Measurements from ENCODE around the gene TBX1. TPM values are rescaled to one million over a fixed set of nuclear protein-coding genes. Genes with fewer than 3 reads are reported as not detected.
A peak's percentile ranks its signal among the peaks of the same experiment; 100 is the strongest.

Gene TBX1
- total and polyA plus RNA-seq, 8 donors, result 4.4 to 12.2 (median 10.1) TPM

GRCh38 chr22:19730655-19731360 lies 29.8 kb upstream of the TBX1 start:
- DNase-seq, result peak; percentile 76 to 95 (median 85)
- peak; percentile 96 for ATAC-seq
- Histone ChIP-seq H3K4me3 (peak overlapping the region; percentile 15 to 31), H3K4me1 (no peaks in the 10 kb centered on the region), H3K27ac (no peak overlapping the region), H3K36me3 (no peaks in the 10 kb centered on the region), H3K9me3 (no peaks in the 10 kb centered on the region), H3K27me3 (peaks cover 0 to 8% of the 10 kb centered on the region in 2 donors)
- peak; percentile 88 to 98 for TF ChIP-seq CTCF (IDR thresholded peaks at IDR 0.05)
- intact Hi-C loops (cut with DNase I), result loop anchor here in 1 of 2 donors (5.0 kb wide), 1 partner anchor 181 kb away; no protein-coding TSS in a partner anchor

GRCh38 chr22:19731361-19732135 lies 29.0 kb upstream of the TBX1 start:
- Histone ChIP-seq H3K27me3 (peaks cover 0 to 13% of the 10 kb centered on the region in 2 donors), H3K9me3 (no peaks in the 10 kb centered on the region), H3K4me3 (no peak overlapping the region), H3K27ac (no peak overlapping the region), H3K36me3 (no peaks in the 10 kb centered on the region), H3K4me1 (no peaks in the 10 kb centered on the region)
- no peak for TF ChIP-seq CTCF (IDR thresholded peaks at IDR 0.05)
- intact Hi-C loops (cut with DNase I), result loop anchor here in 1 of 2 donors (5.0 kb wide), 1 partner anchor 181 kb away; no protein-coding TSS in a partner anchor
- DNase-seq, result no peak
- no peak for ATAC-seq

GRCh38 chr22:19732403-19733113 lies 28.0 kb upstream of the TBX1 start:
- intact Hi-C loops (cut with DNase I), result loop anchor here in 1 of 2 donors (5.0 kb wide), 1 partner anchor 180 kb away; no protein-coding TSS in a partner anchor
- Histone ChIP-seq H3K9me3 (no peaks in the 10 kb centered on the region), H3K4me3 (no peak overlapping the region), H3K27ac (no peak overlapping the region), H3K36me3 (no peaks in the 10 kb centered on the region), H3K27me3 (peaks cover 0 to 16% of the 10 kb centered on the region in 2 donors), H3K4me1 (no peaks in the 10 kb centered on the region)
- DNase-seq (no peak), ATAC-seq (no peak)
- TF ChIP-seq CTCF (IDR thresholded peaks at IDR 0.05), result no peak

- intact Hi-C loops (cut with DNase I), result loop anchor here in 1 of 2 donors (5.0 kb wide), 1 partner anchor 179 kb away; no protein-coding TSS in a partner anchor
Measured at GRCh38 chr22:19733755-19734154, 26.8 kb upstream of the TBX1 start.

More at GRCh38 chr22:19733755-19734154, 26.8 kb upstream of the TBX1 start:
- no peak for TF ChIP-seq CTCF (IDR thresholded peaks at IDR 0.05)
- ATAC-seq (no peak), DNase-seq (no peak)
- H3K4me3 ChIP-seq, result no peak overlapping the region
- H3K9me3 ChIP-seq, result no peaks in the 10 kb centered on the region
- H3K27me3 ChIP-seq, result peaks cover 0 to 16% of the 10 kb centered on the region in 2 donors
- no peaks in the 10 kb centered on the region for H3K36me3 ChIP-seq
- H3K27ac ChIP-seq, result no peak overlapping the region
- no peaks in the 10 kb centered on the region for H3K4me1 ChIP-seq

Measured in left lung (tissue), 10 donors.